ENCODE results near the gene USF3. TPM values are rescaled to one million over a fixed set of nuclear protein-coding genes. Genes with fewer than 3 reads are reported as not detected.

The USF3 gene
- total and polyA plus RNA-seq, 2 experiments from 2014 or later, result 10.1 to 23.5 TPM

- Histone ChIP-seq H3K4me1 (ENCODE audit: insufficient read depth) (no peaks in the 10 kb centered on the region), H3K9me2 (ENCODE audit: insufficient read depth) (no peaks in the 10 kb centered on the region), H3K4me3 (no peak overlapping the region), H3K4me2 (no peak overlapping the region), H3K79me2 (replicated peaks; ENCODE audit: insufficient read depth) (no peaks in the 10 kb centered on the region), H4K20me1 (replicated peaks; ENCODE audit: insufficient read depth) (no peaks in the 10 kb centered on the region), H3K36me3 (ENCODE audit: insufficient read depth) (no peaks in the 10 kb centered on the region; the same call in 1 of the 2 replicates), H3K27me3 (ENCODE audit: insufficient read depth) (no peaks in the 10 kb centered on the region), H3F3A (replicated peaks; ENCODE audit: low read depth) (no peaks in the 10 kb centered on the region), H3K27ac (ENCODE audit: low read depth) (no peak overlapping the region), H2AFZ (no peak overlapping the region)
- Mint-ChIP-seq H3K36me3 (ENCODE audit: low read depth) (peaks cover 28% of the 10 kb centered on the region; the same call in 2 of the 3 replicates), H3K9me3 (peaks cover 36% of the 10 kb centered on the region), H3K27me3 (ENCODE audit: insufficient read depth, low read depth, poor library complexity) (peaks cover 4% of the 10 kb centered on the region), H3K4me1 (no peaks in the 10 kb centered on the region), H3K27ac (no peak overlapping the region), H3K4me3 (no peak overlapping the region)
- TF ChIP-seq EZH2 (IDR thresholded peaks at IDR 0.05; ENCODE audit: low read depth, unreplicated experiment) (no peak), STAT1 (IDR thresholded peaks at IDR 0.05; ENCODE audit: unreplicated experiment) (no peak), NANOG (IDR thresholded peaks at IDR 0.05; ENCODE audit: borderline replicate concordance) (no peak), CTCF (conservative IDR thresholded peaks at IDR 0.05; ENCODE audit: low read depth in 2 of 2) (no peak), POLR2AphosphoS5 (IDR thresholded peaks at IDR 0.05; ENCODE audit: low read depth) (no peak), ZNF331 (CRISPR knock-in tag; IDR thresholded peaks at IDR 0.05; ENCODE audit: low read depth) (no peak), JUNB (IDR thresholded peaks at IDR 0.05; ENCODE audit: unreplicated experiment) (no peak), EZH2phosphoT487 (IDR thresholded peaks at IDR 0.05; ENCODE audit: unreplicated experiment) (no peak), ZNF462 (CRISPR knock-in tag; IDR thresholded peaks at IDR 0.05) (no peak), ZNF114 (CRISPR knock-in tag; IDR thresholded peaks at IDR 0.05) (no peak), CREB1 (CRISPR knock-in tag; IDR thresholded peaks at IDR 0.05; ENCODE audit: low read depth) (no peak), REST (IDR thresholded peaks at IDR 0.05; ENCODE audit: unreplicated experiment) (no peak), ETS1 (IDR thresholded peaks at IDR 0.05) (no peak)
- DNase-seq (ENCODE audit: low spot score) (no peak), ATAC-seq (no peak)
These were observed 52.9 kb downstream of the USF3 start for GRCh38 chr3:113643583-113643982.
